ENCODE results near the gene PRPF40B. TPM values are rescaled to one million over a fixed set of nuclear protein-coding genes. Genes with fewer than 3 reads are reported as not detected.

Gene PRPF40B
- total RNA-seq: 1.2 and 2.2 TPM in 2 replicates

DNA sequence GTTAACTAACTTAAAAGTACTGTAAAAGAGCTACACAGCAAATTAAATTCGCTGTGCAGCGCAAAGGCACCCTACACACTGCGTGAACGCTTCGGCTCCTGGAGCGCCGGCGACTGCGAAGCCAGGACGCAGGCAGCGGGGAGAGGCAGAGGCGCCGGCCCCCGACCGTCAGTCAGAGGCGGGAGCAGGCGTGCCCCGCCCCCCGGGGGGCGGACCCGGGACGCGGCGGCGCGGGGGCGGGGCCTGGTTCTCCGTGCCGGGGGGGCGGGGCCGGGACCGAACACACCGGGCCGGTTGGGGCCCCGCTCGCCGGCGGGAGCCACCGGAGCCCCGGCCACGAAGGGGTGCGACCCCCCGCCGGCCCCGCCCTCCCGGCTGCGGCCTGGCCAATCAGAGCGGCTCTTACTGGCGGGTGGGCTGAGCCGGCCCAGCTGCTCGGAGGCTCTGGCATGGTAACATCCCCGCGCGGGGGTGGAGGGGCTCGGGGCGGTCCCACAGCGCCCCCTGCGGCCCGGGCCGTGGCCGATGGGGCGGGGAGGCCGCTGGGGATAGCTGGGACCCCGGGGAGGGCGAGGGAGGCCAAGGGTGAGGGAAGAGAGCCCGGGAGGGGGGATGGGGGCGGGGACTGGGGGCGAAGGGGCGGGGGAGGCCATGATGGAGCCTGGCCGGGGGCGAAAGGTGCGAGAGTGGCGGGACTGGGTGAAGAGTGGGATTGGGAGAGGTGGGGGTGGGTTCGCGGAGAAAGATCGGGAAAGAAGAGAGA lies at the start of gene PRPF40B:
TSS of gene PRPF40B (plus strand) at position 420 of the 763 bp plus-strand sequence. CDS start at position 450, 30 bp downstream.

DNA sequence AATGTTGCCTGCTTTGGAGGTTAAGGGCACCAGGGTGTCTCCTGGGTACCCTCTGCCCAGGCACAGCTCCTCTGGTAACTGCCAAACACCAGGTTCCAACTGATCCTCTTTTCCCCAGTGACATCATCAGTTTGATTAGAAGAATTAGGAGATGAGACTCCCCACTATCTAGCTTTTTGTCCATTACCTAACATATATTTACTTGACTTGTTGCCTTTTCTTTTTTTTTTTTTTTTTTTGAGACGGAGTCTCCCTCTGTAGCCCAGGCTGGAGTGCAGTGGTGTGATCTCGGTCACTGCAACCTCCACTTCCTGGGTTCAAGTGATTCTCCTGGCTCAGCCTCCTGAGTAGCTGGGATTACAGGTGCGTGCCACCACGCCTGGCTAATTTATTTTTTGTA lies 17.8 kb upstream of the PRPF40B start, which contains the start of gene FAM186B:
TSS of gene FAM186B (minus strand) at position 101 of the 400 bp plus-strand sequence. CDS start 162 bp downstream, outside the sequence.

Other genes with a start within 250 kb of the PRPF40B start
- 0.09 TPM in 1 of 2 replicates, not detected in the other for gene KCNH3, start 84.5 kb upstream of the PRPF40B start, total RNA-seq
- gene MCRS1, start 55.4 kb upstream of the PRPF40B start, total RNA-seq: 41.7 and 43.9 TPM in 2 replicates
- 0.11 and 0.26 TPM in 2 replicates for gene FAM186B, start 17.9 kb upstream of the PRPF40B start, total RNA-seq
- 62.3 and 78.8 TPM in 2 replicates for gene FMNL3, start 83.8 kb downstream of the PRPF40B start, total RNA-seq
- gene TMBIM6, start 118.0 kb downstream of the PRPF40B start, total RNA-seq: 323 and 392 TPM in 2 replicates
- gene NCKAP5L, start 204.9 kb downstream of the PRPF40B start, total RNA-seq: 6.1 and 6.9 TPM in 2 replicates
- gene BCDIN3D, start 219.5 kb downstream of the PRPF40B start, total RNA-seq: 2.2 and 2.7 TPM in 2 replicates

Data from dermis lymphatic vessel endothelial cell (primary cell).